D721Med (cell line): ENCODE data around the gene SCUBE1.

Experiments used
- DNase-seq: peaks from one replicate; pipeline ENCODE4 v3.0.0; 2011; ENCODE audit warnings: low spot score; ENCODE audit not compliant: insufficient read length
- FAIRE-seq: peaks from 2 replicates; lab custom pipeline; 2011; peaks lifted over from hg19 to GRCh38; lab: Jason Lieb, UNC
- TF ChIP-seq, protein P1 (sequence below): IDR thresholded peaks from 2 replicates; pipeline ENCODE4 v1.5.1; 2012; ENCODE audit warnings: mild to moderate bottlenecking, control low read depth; ENCODE audit not compliant: insufficient read depth; ENCODE audit errors: missing control alignments

The SCUBE1 gene

DNA sequence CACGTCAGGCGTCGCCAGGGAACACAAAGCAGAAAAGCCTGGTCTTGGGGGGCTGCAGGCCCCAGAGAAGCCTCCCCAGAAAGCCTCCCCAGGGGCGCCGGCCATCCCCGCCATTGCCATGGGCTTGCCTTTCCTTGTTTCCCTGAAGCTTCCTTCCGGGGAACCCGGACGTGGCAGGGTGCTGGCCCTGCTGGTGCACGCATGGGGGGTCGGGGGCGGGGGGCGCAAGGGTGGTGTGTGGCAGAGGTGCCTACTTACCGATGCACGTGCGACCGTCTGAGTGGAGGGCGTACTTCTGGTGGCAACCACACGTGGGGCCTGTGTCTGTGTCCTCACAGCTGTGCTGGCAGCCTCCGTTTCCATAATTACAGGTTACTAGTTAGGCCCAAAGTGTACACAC lies 85.2 kb downstream of the SCUBE1 start:
- DNase-seq (no peak), FAIRE-seq (no peak)
- TF ChIP-seq, protein P1, sequence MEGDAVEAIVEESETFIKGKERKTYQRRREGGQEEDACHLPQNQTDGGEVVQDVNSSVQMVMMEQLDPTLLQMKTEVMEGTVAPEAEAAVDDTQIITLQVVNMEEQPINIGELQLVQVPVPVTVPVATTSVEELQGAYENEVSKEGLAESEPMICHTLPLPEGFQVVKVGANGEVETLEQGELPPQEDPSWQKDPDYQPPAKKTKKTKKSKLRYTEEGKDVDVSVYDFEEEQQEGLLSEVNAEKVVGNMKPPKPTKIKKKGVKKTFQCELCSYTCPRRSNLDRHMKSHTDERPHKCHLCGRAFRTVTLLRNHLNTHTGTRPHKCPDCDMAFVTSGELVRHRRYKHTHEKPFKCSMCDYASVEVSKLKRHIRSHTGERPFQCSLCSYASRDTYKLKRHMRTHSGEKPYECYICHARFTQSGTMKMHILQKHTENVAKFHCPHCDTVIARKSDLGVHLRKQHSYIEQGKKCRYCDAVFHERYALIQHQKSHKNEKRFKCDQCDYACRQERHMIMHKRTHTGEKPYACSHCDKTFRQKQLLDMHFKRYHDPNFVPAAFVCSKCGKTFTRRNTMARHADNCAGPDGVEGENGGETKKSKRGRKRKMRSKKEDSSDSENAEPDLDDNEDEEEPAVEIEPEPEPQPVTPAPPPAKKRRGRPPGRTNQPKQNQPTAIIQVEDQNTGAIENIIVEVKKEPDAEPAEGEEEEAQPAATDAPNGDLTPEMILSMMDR: no peak

DNA sequence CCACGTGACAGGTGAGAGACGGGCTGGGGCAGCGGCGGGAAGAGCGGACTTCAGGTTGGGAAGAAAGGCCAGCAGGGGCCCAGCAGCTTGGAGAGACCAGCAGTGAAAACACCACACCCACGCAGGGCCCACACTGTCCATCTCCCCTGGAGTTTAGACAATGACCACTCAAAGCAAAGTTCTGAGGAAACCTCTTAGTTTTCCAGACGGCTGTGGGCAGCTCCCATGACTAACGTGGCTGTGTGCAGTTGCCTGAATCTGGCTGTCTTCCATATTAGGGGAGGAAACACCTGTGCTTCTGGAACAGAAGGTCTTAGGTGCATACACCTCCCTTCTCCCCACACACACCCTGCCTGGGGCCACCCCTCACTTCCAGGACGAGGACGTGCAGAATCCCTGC lies 85.6 kb downstream of the SCUBE1 start:
- DNase-seq (no peak), FAIRE-seq (no peak)
- TF ChIP-seq, protein P1: no peak

DNA sequence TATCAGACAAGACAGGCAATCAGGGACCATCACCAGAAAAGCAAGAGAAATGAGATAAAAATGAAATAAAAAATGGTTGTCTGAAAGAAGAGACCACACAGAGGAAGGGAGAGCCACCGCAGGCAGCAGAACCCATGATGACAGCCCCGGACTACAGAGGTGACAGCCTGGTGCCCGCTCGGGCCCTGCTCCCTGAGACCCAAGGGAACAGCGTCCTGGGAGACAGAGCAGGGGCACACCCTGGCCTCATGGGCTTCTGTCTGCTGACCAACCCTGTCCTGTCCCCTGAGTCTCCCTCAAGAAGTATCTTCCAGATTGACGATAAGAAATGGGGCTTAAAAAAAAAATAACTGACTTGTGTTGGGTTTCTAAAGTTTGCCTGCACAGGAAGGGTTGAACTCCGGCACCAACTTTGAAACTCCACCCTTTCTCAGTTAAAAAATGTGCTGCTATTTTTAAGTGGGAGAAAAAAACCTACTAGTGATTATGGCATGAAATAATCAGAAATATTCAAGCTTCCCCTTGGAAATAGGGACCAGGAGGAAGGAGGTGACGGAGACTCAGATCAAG lies 86.1 kb downstream of the SCUBE1 start:
- no peak for DNase-seq
- TF ChIP-seq, protein P1: no peak
- no peak for FAIRE-seq

DNA sequence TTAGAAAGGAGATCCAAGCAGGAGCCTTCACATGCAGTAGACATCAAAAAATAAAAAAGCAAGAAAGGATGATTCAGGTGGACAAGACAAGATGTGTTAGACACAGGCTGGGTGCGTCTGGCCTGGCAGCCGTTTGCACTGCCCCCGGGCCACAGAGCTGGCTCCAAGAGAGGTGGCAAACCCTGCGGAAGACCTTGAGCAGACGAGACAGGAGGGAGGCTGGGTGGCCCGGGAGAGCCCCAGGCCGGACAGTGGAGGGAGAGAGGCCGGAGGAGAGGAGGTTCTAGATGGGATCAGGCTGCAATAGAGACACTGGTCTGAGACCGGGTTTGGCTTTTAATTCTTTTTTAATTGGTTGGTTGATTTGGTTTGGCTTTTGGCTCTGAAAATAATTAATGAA lies 86.6 kb downstream of the SCUBE1 start:
- TF ChIP-seq, protein P1: no peak
- DNase-seq (no peak), FAIRE-seq (no peak)

DNA sequence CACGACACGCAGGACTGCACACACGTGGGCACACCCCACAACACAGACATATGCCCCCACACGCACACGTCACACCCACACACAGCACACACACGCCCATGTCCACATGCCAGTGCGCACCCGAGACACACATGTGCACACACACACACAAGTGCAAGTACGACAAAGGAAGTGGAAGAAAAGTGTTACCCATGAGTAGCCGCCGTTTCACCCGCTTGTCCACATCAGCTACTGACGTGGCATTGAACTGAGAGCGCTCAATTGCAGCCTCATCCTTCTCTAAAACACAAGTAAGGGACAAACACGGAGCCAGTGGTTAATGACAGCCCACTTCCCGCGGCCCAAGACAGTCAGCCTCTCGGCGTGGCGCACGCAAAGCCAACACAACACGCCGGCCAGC lies 87.9 kb downstream of the SCUBE1 start:
- no peak for DNase-seq
- TF ChIP-seq, protein P1: no peak
- FAIRE-seq: no peak

DNA sequence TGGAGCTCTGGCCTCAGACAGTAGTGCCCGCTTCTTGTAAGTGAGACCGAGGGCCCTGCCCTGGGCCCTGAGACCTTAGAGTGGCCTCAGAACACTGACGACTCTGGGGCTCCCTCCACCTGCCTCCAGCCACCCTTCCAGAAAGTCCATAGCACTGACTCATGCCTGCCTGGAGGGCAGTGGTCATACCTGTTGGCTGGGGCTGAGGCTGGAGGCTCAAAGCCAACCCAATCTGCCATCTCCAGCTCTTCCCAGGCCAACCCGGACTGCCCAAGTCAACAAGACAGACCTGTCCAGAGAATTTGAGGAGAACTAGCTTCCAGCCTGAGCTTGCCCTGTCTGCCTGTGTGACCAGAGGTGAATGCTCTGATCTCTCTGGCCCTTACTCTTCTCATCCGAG lies 89.3 kb downstream of the SCUBE1 start:
- FAIRE-seq: no peak
- TF ChIP-seq, protein P1: no peak

DNA sequence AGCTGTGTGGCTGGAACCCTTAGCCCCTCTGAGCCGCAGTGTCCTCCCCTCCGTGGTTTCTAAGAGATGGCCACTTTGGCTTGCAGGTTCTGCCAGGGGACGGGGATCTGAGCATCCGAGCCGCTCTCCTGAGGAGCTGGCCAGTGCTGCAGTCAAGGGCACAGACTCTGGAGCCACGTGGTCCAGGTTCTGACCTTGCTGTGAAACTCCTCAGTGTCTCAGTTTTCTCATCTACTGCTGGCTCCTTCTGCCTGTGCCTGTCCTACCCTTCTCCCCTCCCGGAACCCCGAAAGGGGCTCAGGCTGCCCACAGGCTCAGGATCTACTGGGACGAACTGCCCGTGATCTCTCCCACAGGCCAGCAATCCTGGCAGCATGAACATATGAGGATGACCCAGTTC lies 90.9 kb downstream of the SCUBE1 start:
- no peak for FAIRE-seq
- no peak for DNase-seq
- TF ChIP-seq, protein P1: no peak

More for the DNA sequence above, 89.3 kb downstream of the SCUBE1 start:
- no peak for DNase-seq
